ENCODE results near the gene AMN1. TPM values are rescaled to one million over a fixed set of nuclear protein-coding genes. Genes with fewer than 3 reads are reported as not detected.

Gene AMN1
- total and polyA plus RNA-seq, 8 donors, result 3.5 to 8.4 (median 4.9) TPM

- Histone ChIP-seq H3K4me3 (no peak overlapping the region), H3K27ac (no peak overlapping the region), H3K4me1 (peaks cover 0 to 12% (median 5%) of the 10 kb centered on the region in 3 donors), H3K9me3 (no peaks in the 10 kb centered on the region), H3K27me3 (no peaks in the 10 kb centered on the region), H3K36me3 (no peaks in the 10 kb centered on the region)
- DNase-seq, result no peak
- intact Hi-C loops (cut with DNase I), result no loop called here
- TF ChIP-seq CTCF (IDR thresholded peaks at IDR 0.05), result no peak
- FAIRE-seq, result no peak
- 94% methylated on average over 12 of the region's 12 CpGs for WGBS, 2 donors
- no peak for ATAC-seq
Measured at GRCh38 chr12:31631809-31632208, 97.0 kb downstream of the AMN1 start.

- WGBS, 2 donors, result 79 to 82% methylated on average over 6 of the region's 6 CpGs
- FAIRE-seq, result no peak
Measured at GRCh38 chr12:31631023-31631724, 97.6 kb downstream of the AMN1 start.

GRCh38 chr12:31629756-31630732, 98.8 kb downstream of the AMN1 start:
- H3K27me3 ChIP-seq, result no peaks in the 10 kb centered on the region
- DNase-seq (peak in 3 of 6 donors; percentile 36 to 61 (median 60)), ATAC-seq (peak; percentile 85 to 96 (median 95)), FAIRE-seq (no peak)
- intact Hi-C loops (cut with DNase I), result no loop called here
- H3K36me3 ChIP-seq, result no peaks in the 10 kb centered on the region
- 33 to 38% methylated on average over 16 of the region's 16 CpGs for WGBS, 2 donors
- H3K4me1 ChIP-seq, result peaks cover 0 to 12% (median 5%) of the 10 kb centered on the region in 3 donors
- no peaks in the 10 kb centered on the region for H3K9me3 ChIP-seq
- H3K4me3 ChIP-seq, result peak overlapping the region in 1 of 4 donors; percentile 6
- peak overlapping the region in 2 of 4 donors; percentile 51 to 80 for H3K27ac ChIP-seq
- no peak for TF ChIP-seq CTCF (IDR thresholded peaks at IDR 0.05)

More at GRCh38 chr12:31631023-31631724, 97.6 kb downstream of the AMN1 start:
- Histone ChIP-seq H3K4me3 (no peak overlapping the region), H3K36me3 (no peaks in the 10 kb centered on the region), H3K27ac (no peak overlapping the region), H3K4me1 (peaks cover 0 to 12% (median 5%) of the 10 kb centered on the region in 3 donors), H3K27me3 (no peaks in the 10 kb centered on the region), H3K9me3 (no peaks in the 10 kb centered on the region)
- ATAC-seq (no peak), DNase-seq (no peak)
- intact Hi-C loops (cut with DNase I), result no loop called here
- no peak for TF ChIP-seq CTCF (IDR thresholded peaks at IDR 0.05)

- Histone ChIP-seq H3K9me3 (no peaks in the 10 kb centered on the region), H3K36me3 (no peaks in the 10 kb centered on the region), H3K4me1 (peaks cover 0 to 12% (median 5%) of the 10 kb centered on the region in 3 donors), H3K4me3 (no peak overlapping the region), H3K27me3 (no peaks in the 10 kb centered on the region), H3K27ac (no peak overlapping the region)
- intact Hi-C loops (cut with DNase I), result no loop called here
- no peak for FAIRE-seq
- DNase-seq, result no peak
- no peak for TF ChIP-seq CTCF (IDR thresholded peaks at IDR 0.05)
- no peak for ATAC-seq
- 91 to 93% methylated on average over 5 of the region's 5 CpGs for WGBS, 2 donors
Measured at GRCh38 chr12:31627456-31628054, 101.3 kb downstream of the AMN1 start.

Data from pancreas (tissue), 10 donors.